Measurements from ENCODE around the gene SALL1.

The SALL1 gene

DNA sequence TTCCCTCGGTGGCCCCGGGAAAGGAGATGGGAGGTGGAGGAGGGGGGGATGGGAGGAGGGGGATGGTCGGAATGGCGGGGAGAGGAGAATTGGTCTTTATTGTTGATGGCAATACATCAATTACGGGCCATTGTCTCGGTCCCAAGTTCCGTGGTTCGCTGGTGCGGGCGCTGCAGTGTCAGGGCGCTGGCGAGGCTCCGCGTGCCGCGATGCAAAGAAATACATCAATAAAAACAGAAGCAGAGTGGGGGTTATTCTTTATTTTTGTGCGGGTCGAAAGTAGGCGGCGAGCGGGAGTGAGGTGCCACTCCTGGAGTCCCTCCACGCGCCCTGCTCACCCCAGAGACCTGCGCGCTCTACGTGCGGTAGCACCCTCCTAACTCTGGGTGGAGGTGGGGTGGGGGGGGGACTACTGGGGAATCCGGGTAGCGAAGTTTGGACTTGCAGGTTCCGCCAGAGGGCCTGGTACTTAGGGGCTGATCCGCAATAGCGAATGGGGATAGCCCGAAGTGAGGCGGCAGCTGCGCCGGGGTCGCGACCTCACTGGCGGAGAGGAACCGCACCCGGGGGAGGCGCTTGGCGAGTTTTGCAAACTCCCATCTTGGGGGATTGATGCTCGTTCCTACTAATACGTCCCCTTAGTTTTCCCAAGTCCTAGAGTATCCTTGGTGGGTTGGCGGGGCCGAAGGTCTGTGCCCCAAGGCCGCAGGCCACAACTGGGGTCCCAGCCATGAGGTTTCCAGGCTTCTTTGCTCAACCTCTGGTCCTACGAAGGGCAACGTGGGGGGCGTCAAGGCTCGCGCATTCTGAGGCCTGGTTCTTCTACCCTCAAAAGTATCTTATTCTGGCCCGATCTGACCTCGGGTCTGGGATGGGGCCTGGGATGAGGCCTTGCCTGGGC is 3.5 kb upstream of the SALL1 start:
- H3K9me3 ChIP-seq (ENCODE audit: severe bottlenecking) = no peaks in the 10 kb centered on the region
- TF ChIP-seq, protein P1, sequence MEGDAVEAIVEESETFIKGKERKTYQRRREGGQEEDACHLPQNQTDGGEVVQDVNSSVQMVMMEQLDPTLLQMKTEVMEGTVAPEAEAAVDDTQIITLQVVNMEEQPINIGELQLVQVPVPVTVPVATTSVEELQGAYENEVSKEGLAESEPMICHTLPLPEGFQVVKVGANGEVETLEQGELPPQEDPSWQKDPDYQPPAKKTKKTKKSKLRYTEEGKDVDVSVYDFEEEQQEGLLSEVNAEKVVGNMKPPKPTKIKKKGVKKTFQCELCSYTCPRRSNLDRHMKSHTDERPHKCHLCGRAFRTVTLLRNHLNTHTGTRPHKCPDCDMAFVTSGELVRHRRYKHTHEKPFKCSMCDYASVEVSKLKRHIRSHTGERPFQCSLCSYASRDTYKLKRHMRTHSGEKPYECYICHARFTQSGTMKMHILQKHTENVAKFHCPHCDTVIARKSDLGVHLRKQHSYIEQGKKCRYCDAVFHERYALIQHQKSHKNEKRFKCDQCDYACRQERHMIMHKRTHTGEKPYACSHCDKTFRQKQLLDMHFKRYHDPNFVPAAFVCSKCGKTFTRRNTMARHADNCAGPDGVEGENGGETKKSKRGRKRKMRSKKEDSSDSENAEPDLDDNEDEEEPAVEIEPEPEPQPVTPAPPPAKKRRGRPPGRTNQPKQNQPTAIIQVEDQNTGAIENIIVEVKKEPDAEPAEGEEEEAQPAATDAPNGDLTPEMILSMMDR (IDR thresholded peaks at IDR 0.05; ENCODE audit: poor library complexity, severe bottlenecking) = no peak
- no peaks in the 10 kb centered on the region for H3K4me1 ChIP-seq (ENCODE audit: insufficient read depth, poor library complexity, severe bottlenecking)
- no peaks in the 10 kb centered on the region for H3K36me3 ChIP-seq (ENCODE audit: low read depth)
- DNase-seq (ENCODE audit: low spot score) (no peak), ATAC-seq (ENCODE audit: low read depth) (no peak)
- no peak overlapping the region for H3K27ac ChIP-seq (ENCODE audit: poor library complexity, severe bottlenecking)
- no peak overlapping the region for H3K4me3 ChIP-seq (ENCODE audit: severe bottlenecking)
- peaks cover 96% of the 10 kb centered on the region for H3K27me3 ChIP-seq (ENCODE audit: insufficient read depth, poor library complexity, severe bottlenecking)

DNA sequence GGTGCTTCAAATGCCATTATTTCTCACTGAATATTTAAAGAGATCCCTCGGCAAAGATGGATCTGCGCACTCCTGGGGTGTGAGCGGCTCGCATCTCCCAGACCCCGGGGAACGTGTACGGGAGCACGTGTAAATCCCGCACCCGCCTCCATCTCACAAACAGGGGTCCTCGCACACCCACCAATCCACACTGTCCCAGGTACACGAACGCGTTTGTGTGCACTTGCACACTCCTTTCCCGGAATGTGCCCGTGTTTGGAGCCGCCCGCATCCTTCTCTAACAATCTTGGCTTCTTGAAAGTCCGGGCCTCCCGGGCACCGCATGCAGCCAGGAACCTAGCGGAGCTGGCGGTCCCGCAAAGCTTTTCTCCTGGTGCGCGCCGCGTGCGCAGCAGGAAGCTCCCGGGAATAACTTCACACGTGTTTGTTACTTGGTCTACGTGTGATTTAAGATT is 2.5 kb upstream of the SALL1 start:
- Histone ChIP-seq H3K4me1 (ENCODE audit: insufficient read depth, poor library complexity, severe bottlenecking) (no peaks in the 10 kb centered on the region), H3K27ac (ENCODE audit: poor library complexity, severe bottlenecking) (no peak overlapping the region), H3K9me3 (ENCODE audit: severe bottlenecking) (no peaks in the 10 kb centered on the region), H3K27me3 (ENCODE audit: insufficient read depth, poor library complexity, severe bottlenecking) (peaks cover 96% of the 10 kb centered on the region), H3K4me3 (ENCODE audit: severe bottlenecking) (no peak overlapping the region), H3K36me3 (ENCODE audit: low read depth) (no peaks in the 10 kb centered on the region)
- no peak for ATAC-seq (ENCODE audit: low read depth)
- DNase-seq (ENCODE audit: low spot score) = no peak
- TF ChIP-seq, protein P1 (IDR thresholded peaks at IDR 0.05; ENCODE audit: poor library complexity, severe bottlenecking) = no peak

GRCh38 chr16:51152691-51153576 is 1.9 kb upstream of the SALL1 start:
- H3K4me3 ChIP-seq (ENCODE audit: severe bottlenecking) = no peak overlapping the region
- peaks cover 99% of the 10 kb centered on the region for H3K27me3 ChIP-seq (ENCODE audit: insufficient read depth, poor library complexity, severe bottlenecking)
- H3K36me3 ChIP-seq (ENCODE audit: low read depth) = no peaks in the 10 kb centered on the region
- no peak overlapping the region for H3K27ac ChIP-seq (ENCODE audit: poor library complexity, severe bottlenecking)
- no peaks in the 10 kb centered on the region for H3K9me3 ChIP-seq (ENCODE audit: severe bottlenecking)
- no peaks in the 10 kb centered on the region for H3K4me1 ChIP-seq (ENCODE audit: insufficient read depth, poor library complexity, severe bottlenecking)
- TF ChIP-seq, protein P1 (IDR thresholded peaks at IDR 0.05; ENCODE audit: poor library complexity, severe bottlenecking) = no peak
- no peak; the same call in 2 of the 3 replicates for ATAC-seq (ENCODE audit: low read depth)
- DNase-seq (ENCODE audit: low spot score) = no peak

DNA sequence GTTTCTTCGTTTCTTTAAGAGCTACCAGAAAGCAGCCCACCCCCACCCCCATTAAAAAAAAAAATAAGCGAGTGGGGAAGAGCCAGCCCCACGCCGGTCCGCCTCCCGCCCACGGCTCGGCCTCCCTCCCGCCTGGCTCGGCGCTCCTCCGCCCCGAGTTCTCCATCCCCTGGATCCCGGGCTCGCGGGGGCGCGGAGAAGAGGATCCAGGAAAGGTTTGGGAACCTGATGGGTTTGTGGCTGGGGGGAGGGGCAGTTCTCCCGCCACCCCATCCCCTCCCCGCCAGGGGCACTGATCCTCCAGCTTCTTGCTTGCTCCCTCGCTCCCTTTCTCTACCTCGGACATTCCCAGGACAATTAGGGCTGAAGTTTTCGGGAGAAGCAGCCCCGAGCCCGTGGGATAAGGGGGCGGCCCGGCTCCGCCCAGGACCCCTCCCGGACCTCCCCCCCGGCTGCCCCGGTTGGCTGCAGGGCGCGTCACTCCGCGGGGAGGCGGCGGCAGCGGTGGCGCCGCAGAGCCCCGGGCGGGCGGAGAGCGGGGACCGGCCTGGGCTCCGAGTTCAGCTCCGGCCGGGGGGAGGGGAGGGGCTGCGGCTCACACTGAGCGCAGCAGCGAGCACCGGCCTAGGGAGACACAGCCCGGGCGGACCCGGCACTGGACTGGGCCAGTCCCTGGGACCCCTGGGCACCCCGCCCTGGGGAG is 1.0 kb upstream of the SALL1 start:
- ATAC-seq (ENCODE audit: low read depth) (peak; percentile 47), DNase-seq (ENCODE audit: low spot score) (no peak)
- Histone ChIP-seq H3K27me3 (ENCODE audit: insufficient read depth, poor library complexity, severe bottlenecking) (peaks cover 99% of the 10 kb centered on the region), H3K27ac (ENCODE audit: poor library complexity, severe bottlenecking) (no peak overlapping the region), H3K36me3 (ENCODE audit: low read depth) (no peaks in the 10 kb centered on the region), H3K4me1 (ENCODE audit: insufficient read depth, poor library complexity, severe bottlenecking) (no peaks in the 10 kb centered on the region), H3K4me3 (ENCODE audit: severe bottlenecking) (peak overlapping the region; percentile 9), H3K9me3 (ENCODE audit: severe bottlenecking) (no peaks in the 10 kb centered on the region)
- TF ChIP-seq, protein P1 (IDR thresholded peaks at IDR 0.05; ENCODE audit: poor library complexity, severe bottlenecking) = no peak

Data from RWPE2 (cell line).